NT2/D1 (cell line): ENCODE measurements around the gene PPP1R14D.

Source experiments
- SUZ12 ChIP-seq: IDR thresholded peaks from 2 replicates; pipeline ENCODE4 v1.6.1; 2011; ENCODE audit not compliant: insufficient read length, insufficient read depth; ENCODE audit errors: extremely low read depth
- YY1 ChIP-seq: IDR thresholded peaks from 2 replicates; pipeline ENCODE4 v1.6.1; 2011; ENCODE audit not compliant: insufficient read length, insufficient read depth

DNA sequence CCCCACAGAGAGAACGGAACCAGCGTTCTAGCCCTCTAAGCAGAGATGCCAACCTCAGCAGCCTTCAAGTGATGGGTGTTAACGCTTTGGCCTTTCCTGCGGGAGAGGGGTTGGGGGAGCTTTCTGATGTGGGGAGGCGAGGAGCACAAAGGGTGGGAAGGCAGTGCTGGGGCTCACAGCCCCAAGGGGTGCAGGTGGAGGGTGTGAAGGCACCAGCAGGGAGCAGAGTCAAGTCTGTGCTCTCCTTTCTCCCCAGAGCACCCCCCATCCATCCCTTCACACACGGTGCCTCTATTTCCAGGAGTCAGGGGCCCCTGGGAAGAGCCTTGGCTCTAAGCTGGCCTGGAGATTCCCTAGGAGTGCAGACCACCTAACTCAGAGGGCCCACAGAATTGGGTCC, 54.6 kb downstream of the PPP1R14D start:
- TF ChIP-seq SUZ12 (no peak), YY1 (no peak)
